ENCODE data around the gene CD8B2.

The CD8B2 gene

DNA sequence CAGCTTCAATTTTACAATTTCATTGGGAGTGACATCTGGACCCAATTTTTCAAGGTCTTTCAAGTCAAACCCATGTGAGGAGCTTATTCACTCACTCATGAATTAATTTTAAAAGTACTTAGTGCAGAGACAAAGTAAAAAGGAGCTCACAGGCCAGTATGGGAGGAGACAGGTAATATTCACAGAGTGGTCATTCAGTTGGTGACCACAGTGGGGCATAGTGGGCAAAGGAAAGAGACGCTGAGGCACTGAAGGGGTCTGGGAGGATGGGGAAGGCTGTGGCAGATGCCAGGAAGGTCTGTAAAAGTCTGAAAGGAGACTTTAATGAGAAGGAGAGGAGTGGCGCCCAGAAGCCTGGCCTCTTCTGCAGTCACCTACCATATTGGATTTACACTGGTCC lies 76.0 kb downstream of the CD8B2 start:
- Histone ChIP-seq H3K27ac (ENCODE audit: extremely low read depth, low read depth, low read length) (no peak overlapping the region), H3K36me3 (ENCODE audit: control insufficient read depth in 2 of 2, insufficient read depth in 1 of 2, low read length in 2 of 2) (no peaks in the 10 kb centered on the region), H3K4me3 (ENCODE audit: low read depth, low read length) (no peak overlapping the region), H3K9me3 (ENCODE audit: control insufficient read depth, insufficient read depth, low read depth, low read length) (no peaks in the 10 kb centered on the region), H3K4me1 (ENCODE audit: control insufficient read depth, insufficient read depth, low read length) (no peaks in the 10 kb centered on the region)
- no peak for TF ChIP-seq ZNF626 (tag by site-specific recombination; IDR thresholded peaks at IDR 0.05)
- no peak for TF ChIP-seq ZNF777 (tag by site-specific recombination; IDR thresholded peaks at IDR 0.05; ENCODE audit: borderline replicate concordance)
- TF ChIP-seq SETDB1 (IDR thresholded peaks at IDR 0.05; ENCODE audit: insufficient read length, low read length): no peak
- TF ChIP-seq, protein P1, sequence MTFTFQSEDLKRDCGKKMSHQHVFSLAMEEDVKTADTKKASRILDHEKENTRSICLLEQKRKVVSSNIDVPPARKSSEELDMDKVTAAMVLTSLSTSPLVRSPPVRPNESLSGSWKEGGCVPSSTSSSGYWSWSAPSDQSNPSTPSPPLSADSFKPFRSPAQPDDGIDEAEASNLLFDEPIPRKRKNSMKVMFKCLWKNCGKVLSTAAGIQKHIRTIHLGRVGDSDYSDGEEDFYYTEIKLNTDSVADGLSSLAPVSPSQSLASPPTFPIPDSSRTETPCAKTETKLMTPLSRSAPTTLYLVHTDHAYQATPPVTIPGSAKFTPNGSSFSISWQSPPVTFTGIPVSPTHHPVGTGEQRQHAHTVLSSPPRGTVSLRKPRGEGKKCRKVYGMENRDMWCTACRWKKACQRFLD (tag by site-specific recombination; IDR thresholded peaks at IDR 0.05): no peak
- no peak for TF ChIP-seq ZNF248 (tag by site-specific recombination; IDR thresholded peaks at IDR 0.05)
- no peak for TF ChIP-seq ZNF175 (tag by site-specific recombination; IDR thresholded peaks at IDR 0.05)
- no peak for TF ChIP-seq ZNF350 (tag by site-specific recombination; IDR thresholded peaks at IDR 0.05)
- TF ChIP-seq TRIM28 (IDR thresholded peaks at IDR 0.05; ENCODE audit: borderline replicate concordance, low read length): no peak
- TF ChIP-seq KLF8 (tag by site-specific recombination; IDR thresholded peaks at IDR 0.05): no peak
- TF ChIP-seq, protein P2, sequence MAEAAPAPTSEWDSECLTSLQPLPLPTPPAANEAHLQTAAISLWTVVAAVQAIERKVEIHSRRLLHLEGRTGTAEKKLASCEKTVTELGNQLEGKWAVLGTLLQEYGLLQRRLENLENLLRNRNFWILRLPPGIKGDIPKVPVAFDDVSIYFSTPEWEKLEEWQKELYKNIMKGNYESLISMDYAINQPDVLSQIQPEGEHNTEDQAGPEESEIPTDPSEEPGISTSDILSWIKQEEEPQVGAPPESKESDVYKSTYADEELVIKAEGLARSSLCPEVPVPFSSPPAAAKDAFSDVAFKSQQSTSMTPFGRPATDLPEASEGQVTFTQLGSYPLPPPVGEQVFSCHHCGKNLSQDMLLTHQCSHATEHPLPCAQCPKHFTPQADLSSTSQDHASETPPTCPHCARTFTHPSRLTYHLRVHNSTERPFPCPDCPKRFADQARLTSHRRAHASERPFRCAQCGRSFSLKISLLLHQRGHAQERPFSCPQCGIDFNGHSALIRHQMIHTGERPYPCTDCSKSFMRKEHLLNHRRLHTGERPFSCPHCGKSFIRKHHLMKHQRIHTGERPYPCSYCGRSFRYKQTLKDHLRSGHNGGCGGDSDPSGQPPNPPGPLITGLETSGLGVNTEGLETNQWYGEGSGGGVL (tag by site-specific recombination; IDR thresholded peaks at IDR 0.05): no peak
- ChIA-PET POLR2A (no interaction called here), CTCF (interaction anchor here (0.6 to 7.2 kb wide), 11 partner anchors 8 to 722 kb away, joined by 3 to 91 read pairs (median 4); no protein-coding TSS in a partner anchor)

DNA sequence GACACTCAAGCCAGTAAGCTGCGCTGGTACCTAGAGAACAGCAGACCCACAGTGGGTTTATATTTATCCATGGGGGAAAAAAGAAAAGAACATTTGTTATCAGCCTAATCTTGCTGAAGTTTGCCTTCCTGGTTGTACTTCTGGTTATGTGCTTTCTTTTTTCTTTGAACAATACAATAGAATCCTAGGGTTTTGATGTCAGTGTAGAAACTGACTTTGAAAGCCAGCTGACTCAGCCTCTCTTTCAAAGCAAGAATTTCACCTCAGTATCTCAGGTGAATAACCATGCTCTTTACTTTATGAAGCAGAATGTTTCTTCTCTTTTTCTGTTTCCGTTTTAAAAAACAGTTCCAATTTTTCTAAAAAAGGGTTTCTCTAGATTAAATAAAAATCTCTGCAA lies 78.4 kb downstream of the CD8B2 start:
- Histone ChIP-seq H3K36me3 (ENCODE audit: control insufficient read depth in 2 of 2, insufficient read depth in 1 of 2, low read length in 2 of 2) (no peaks in the 10 kb centered on the region), H3K4me1 (ENCODE audit: control insufficient read depth, insufficient read depth, low read length) (no peaks in the 10 kb centered on the region), H3K9me3 (ENCODE audit: control insufficient read depth, insufficient read depth, low read depth, low read length) (no peaks in the 10 kb centered on the region), H3K4me3 (ENCODE audit: low read depth, low read length) (no peak overlapping the region), H3K27ac (ENCODE audit: extremely low read depth, low read depth, low read length) (no peak overlapping the region)
- ChIA-PET POLR2A (no interaction called here), CTCF (interaction anchor here (0.6 to 7.2 kb wide), 5 partner anchors 15 to 457 kb away, joined by 3 to 91 read pairs (median 4); no protein-coding TSS in a partner anchor)
- TF ChIP-seq, protein P3, sequence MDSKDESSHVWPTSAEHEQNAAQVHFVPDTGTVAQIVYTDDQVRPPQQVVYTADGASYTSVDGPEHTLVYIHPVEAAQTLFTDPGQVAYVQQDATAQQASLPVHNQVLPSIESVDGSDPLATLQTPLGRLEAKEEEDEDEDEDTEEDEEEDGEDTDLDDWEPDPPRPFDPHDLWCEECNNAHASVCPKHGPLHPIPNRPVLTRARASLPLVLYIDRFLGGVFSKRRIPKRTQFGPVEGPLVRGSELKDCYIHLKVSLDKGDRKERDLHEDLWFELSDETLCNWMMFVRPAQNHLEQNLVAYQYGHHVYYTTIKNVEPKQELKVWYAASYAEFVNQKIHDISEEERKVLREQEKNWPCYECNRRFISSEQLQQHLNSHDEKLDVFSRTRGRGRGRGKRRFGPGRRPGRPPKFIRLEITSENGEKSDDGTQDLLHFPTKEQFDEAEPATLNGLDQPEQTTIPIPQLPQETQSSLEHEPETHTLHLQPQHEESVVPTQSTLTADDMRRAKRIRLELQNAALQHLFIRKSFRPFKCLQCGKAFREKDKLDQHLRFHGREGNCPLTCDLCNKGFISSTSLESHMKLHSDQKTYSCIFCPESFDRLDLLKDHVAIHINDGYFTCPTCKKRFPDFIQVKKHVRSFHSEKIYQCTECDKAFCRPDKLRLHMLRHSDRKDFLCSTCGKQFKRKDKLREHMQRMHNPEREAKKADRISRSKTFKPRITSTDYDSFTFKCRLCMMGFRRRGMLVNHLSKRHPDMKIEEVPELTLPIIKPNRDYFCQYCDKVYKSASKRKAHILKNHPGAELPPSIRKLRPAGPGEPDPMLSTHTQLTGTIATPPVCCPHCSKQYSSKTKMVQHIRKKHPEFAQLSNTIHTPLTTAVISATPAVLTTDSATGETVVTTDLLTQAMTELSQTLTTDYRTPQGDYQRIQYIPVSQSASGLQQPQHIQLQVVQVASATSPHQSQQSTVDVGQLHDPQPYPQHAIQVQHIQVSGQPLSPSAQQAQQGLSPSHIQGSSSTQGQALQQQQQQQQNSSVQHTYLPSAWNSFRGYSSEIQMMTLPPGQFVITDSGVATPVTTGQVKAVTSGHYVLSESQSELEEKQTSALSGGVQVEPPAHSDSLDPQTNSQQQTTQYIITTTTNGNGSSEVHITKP (tag by site-specific recombination; IDR thresholded peaks at IDR 0.05): no peak
- no peak for TF ChIP-seq ZNF610 (tag by site-specific recombination; IDR thresholded peaks at IDR 0.05; ENCODE audit: borderline replicate concordance)
- TF ChIP-seq ZNF404 (tag by site-specific recombination; IDR thresholded peaks at IDR 0.05): no peak
- no peak for TF ChIP-seq ZNF174 (tag by site-specific recombination; IDR thresholded peaks at IDR 0.05)
- no peak for TF ChIP-seq ZNF624 (tag by site-specific recombination; IDR thresholded peaks at IDR 0.05)
- TF ChIP-seq, protein P4, sequence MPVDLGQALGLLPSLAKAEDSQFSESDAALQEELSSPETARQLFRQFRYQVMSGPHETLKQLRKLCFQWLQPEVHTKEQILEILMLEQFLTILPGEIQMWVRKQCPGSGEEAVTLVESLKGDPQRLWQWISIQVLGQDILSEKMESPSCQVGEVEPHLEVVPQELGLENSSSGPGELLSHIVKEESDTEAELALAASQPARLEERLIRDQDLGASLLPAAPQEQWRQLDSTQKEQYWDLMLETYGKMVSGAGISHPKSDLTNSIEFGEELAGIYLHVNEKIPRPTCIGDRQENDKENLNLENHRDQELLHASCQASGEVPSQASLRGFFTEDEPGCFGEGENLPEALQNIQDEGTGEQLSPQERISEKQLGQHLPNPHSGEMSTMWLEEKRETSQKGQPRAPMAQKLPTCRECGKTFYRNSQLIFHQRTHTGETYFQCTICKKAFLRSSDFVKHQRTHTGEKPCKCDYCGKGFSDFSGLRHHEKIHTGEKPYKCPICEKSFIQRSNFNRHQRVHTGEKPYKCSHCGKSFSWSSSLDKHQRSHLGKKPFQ (tag by site-specific recombination; IDR thresholded peaks at IDR 0.05): no peak
- TF ChIP-seq ZNF433 (tag by site-specific recombination; IDR thresholded peaks at IDR 0.05; ENCODE audit: low read depth): no peak
